Neural progenitor cell (in vitro differentiated cells): ENCODE data around the gene RNF166. TPM values are rescaled to one million over a fixed set of nuclear protein-coding genes. Genes with fewer than 3 reads are reported as not detected.

Source experiments
- DNase-seq: peaks from one replicate; pipeline ENCODE4 v3.0.0-alpha.2; 2016; ENCODE audit warnings: low spot score
- H2AFZ ChIP-seq: fragments of 200-600 bp; sonication (generic); replicated peaks from 2 replicates; pipeline ENCODE4 v1.6.1; 2016; ENCODE audit warnings: antibody characterized with exemption
- H3F3A ChIP-seq: fragments of 200-600 bp; sonication (generic); 2 replicates; pipeline ENCODE4 v1.6.1; 2016; ENCODE audit warnings: antibody characterized with exemption, low read depth
- H3K27ac ChIP-seq: fragments of 200-600 bp; sonication (generic); 2 replicates; pipeline ENCODE4 v1.5.1; 2016; ENCODE audit warnings: mild to moderate bottlenecking
- H3K27me3 ChIP-seq: fragments of 200-600 bp; sonication (generic); 2 replicates; pipeline ENCODE4 v1.6.1; 2016; ENCODE audit warnings: mild to moderate bottlenecking, moderate library complexity
- H3K36me3 ChIP-seq: fragments of 200-600 bp; sonication (generic); 2 replicates; pipeline ENCODE4 v1.5.1; 2016
- H3K4me1 ChIP-seq: fragments of 200-600 bp; sonication (generic); 2 replicates; pipeline ENCODE4 v1.6.1; 2016; ENCODE audit warnings: mixed run types
- H3K4me2 ChIP-seq: fragments of 200-600 bp; sonication (generic); 2 replicates; pipeline ENCODE4 v1.6.1; 2016
- H3K4me3 ChIP-seq: fragments of 200-600 bp; sonication (generic); 2 replicates; pipeline ENCODE4 v1.5.1; 2016
- H3K79me2 ChIP-seq: fragments of 200-600 bp; sonication (generic); 2 replicates; pipeline ENCODE4 v1.6.1; 2016; ENCODE audit warnings: low read depth
- H3K9ac ChIP-seq: fragments of 200-600 bp; sonication (generic); 2 replicates; pipeline ENCODE4 v1.6.1; 2016
- H3K9me3 ChIP-seq: fragments of 200-600 bp; sonication (generic); 2 replicates; pipeline ENCODE4 v1.5.1; 2016; ENCODE audit warnings: low read depth
- H4K20me1 ChIP-seq: fragments of 200-600 bp; sonication (generic); 2 replicates; pipeline ENCODE4 v1.6.1; 2016; ENCODE audit warnings: low read depth
- H3K27ac Mint-ChIP-seq: 3 replicates; pipeline ENCODE4 v1.8.0; 2021; ENCODE audit warnings: mixed read lengths
- H3K27me3 Mint-ChIP-seq: 2 replicates; pipeline ENCODE4 v1.8.0; 2022; ENCODE audit warnings: low read depth, mild to moderate bottlenecking, inconsistent platforms, moderate library complexity, mixed read lengths; ENCODE audit not compliant: insufficient read depth
- H3K36me3 Mint-ChIP-seq: 3 replicates; pipeline ENCODE4 v1.8.0; 2021; ENCODE audit warnings: mixed read lengths
- H3K4me1 Mint-ChIP-seq: 3 replicates; pipeline ENCODE4 v1.8.0; 2021; ENCODE audit warnings: mixed read lengths
- H3K4me3 Mint-ChIP-seq: 3 replicates; pipeline ENCODE4 v1.8.0; 2021; ENCODE audit warnings: mild to moderate bottlenecking, moderate library complexity, mixed read lengths
- H3K9me3 Mint-ChIP-seq: 3 replicates; pipeline ENCODE4 v1.8.0; 2020; ENCODE audit warnings: mixed read lengths
- EZH2 ChIP-seq: fragments of 200-600 bp; sonication (generic); IDR thresholded peaks from 2 replicates; pipeline ENCODE4 v1.6.1; 2017; ENCODE audit warnings: antibody characterized with exemption, mild to moderate bottlenecking, moderate library complexity
- EZH2phosphoT487 ChIP-seq: fragments of 200-600 bp; sonication (generic); IDR thresholded peaks from 2 replicates; pipeline ENCODE4 v1.6.1; 2017; ENCODE audit warnings: antibody characterized with exemption
- total RNA-seq: library from RNA; depleted of rRNA; stranded (reverse); fragments of >200 nt; gene quantifications from 2 replicates; pipeline ENCODE4 v1.2.3, GENCODE V29; 2015; ENCODE audit warnings: low replicate concordance
- TF ChIP-seq, protein P1 (sequence below): fragments of 200-600 bp; sonication (generic); IDR thresholded peaks from 2 replicates; pipeline ENCODE4 v1.5.1; 2017; ENCODE audit warnings: antibody characterized with exemption, mild to moderate bottlenecking

Gene RNF166
- total RNA-seq, 1 donor from 2014 or later, result 11.1 TPM

- Mint-ChIP-seq H3K27ac (no peak overlapping the region), H3K27me3 (peaks cover 7% of the 10 kb centered on the region), H3K4me3 (no peak overlapping the region), H3K36me3 (peaks cover 2% of the 10 kb centered on the region), H3K4me1 (peaks cover 16% of the 10 kb centered on the region), H3K9me3 (no peaks in the 10 kb centered on the region)
- Histone ChIP-seq H4K20me1 (peaks cover 39% of the 10 kb centered on the region), H3K27me3 (no peaks in the 10 kb centered on the region), H3K9ac (no peak overlapping the region), H2AFZ (no peak overlapping the region), H3K9me3 (no peaks in the 10 kb centered on the region), H3K4me1 (peaks cover 4% of the 10 kb centered on the region), H3K79me2 (peaks cover 37% of the 10 kb centered on the region), H3K36me3 (no peaks in the 10 kb centered on the region), H3K27ac (no peak overlapping the region), H3K4me3 (no peak overlapping the region), H3F3A (peaks cover 4% of the 10 kb centered on the region), H3K4me2 (no peak overlapping the region)
- DNase-seq, result no peak
- TF ChIP-seq EZH2phosphoT487 (no peak), EZH2 (no peak)
- TF ChIP-seq, protein P1, sequence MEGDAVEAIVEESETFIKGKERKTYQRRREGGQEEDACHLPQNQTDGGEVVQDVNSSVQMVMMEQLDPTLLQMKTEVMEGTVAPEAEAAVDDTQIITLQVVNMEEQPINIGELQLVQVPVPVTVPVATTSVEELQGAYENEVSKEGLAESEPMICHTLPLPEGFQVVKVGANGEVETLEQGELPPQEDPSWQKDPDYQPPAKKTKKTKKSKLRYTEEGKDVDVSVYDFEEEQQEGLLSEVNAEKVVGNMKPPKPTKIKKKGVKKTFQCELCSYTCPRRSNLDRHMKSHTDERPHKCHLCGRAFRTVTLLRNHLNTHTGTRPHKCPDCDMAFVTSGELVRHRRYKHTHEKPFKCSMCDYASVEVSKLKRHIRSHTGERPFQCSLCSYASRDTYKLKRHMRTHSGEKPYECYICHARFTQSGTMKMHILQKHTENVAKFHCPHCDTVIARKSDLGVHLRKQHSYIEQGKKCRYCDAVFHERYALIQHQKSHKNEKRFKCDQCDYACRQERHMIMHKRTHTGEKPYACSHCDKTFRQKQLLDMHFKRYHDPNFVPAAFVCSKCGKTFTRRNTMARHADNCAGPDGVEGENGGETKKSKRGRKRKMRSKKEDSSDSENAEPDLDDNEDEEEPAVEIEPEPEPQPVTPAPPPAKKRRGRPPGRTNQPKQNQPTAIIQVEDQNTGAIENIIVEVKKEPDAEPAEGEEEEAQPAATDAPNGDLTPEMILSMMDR, result no peak
Observed at GRCh38 chr16:88657371-88657770, 48.8 kb downstream of the RNF166 start.

DNA sequence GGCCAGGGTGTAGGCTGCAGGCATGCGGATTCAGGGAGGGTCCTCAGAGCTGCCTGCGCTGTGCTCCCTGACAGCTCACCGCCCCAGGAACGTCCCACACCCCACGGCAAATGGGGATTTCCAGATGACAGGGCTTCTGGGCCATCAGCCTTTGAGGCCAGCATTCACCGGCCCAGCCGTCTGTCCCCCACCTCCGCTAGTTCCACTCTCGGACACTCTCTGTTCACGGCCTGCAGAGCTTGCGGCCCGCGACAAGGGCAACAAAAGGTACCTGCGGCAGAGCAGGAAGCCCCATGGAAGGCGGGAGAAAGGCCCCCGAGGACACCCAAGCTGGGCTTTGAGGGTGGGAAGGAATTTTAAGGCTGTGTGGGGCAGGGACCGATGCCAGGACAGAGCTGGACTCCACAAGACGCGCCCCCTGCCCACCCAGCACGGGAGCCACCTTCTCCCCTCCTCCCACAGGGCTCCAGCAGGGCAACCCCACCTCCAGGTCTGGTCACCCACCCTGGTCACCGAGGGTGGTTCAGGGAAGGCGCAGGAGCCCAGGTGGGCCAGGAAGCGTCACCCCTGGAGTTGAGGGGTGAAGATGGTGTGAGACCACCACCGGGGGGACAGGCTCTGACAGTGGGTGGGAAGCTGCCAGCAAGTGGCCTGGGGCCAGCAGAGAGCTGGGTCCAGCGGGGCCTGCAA is 49.8 kb downstream of the RNF166 start:
- Mint-ChIP-seq H3K4me1 (peaks cover 12% of the 10 kb centered on the region), H3K9me3 (no peaks in the 10 kb centered on the region), H3K27ac (no peak overlapping the region), H3K27me3 (peaks cover 7% of the 10 kb centered on the region), H3K4me3 (no peak overlapping the region), H3K36me3 (peaks cover 2% of the 10 kb centered on the region)
- H3K4me2 ChIP-seq, result no peak overlapping the region
- DNase-seq, result no peak
- no peak overlapping the region for H2AFZ ChIP-seq
- no peaks in the 10 kb centered on the region for H3K36me3 ChIP-seq
- H3K27me3 ChIP-seq, result no peaks in the 10 kb centered on the region
- H3K27ac ChIP-seq, result no peak overlapping the region
- H3K4me1 ChIP-seq, result peaks cover under 1% of the 10 kb centered on the region
- TF ChIP-seq EZH2 (no peak), EZH2phosphoT487 (no peak)
- TF ChIP-seq, protein P1, result no peak
- no peak overlapping the region for H3K9ac ChIP-seq
- H3K4me3 ChIP-seq, result no peak overlapping the region
- H3K79me2 ChIP-seq, result peaks cover 28% of the 10 kb centered on the region
- H4K20me1 ChIP-seq, result peaks cover 37% of the 10 kb centered on the region
- H3K9me3 ChIP-seq, result no peaks in the 10 kb centered on the region
- peaks cover 10% of the 10 kb centered on the region for H3F3A ChIP-seq

- no peak for DNase-seq
- Mint-ChIP-seq H3K27me3 (peaks cover 7% of the 10 kb centered on the region), H3K4me3 (no peak overlapping the region), H3K4me1 (peaks cover 10% of the 10 kb centered on the region), H3K9me3 (no peaks in the 10 kb centered on the region), H3K27ac (no peak overlapping the region), H3K36me3 (peaks cover 2% of the 10 kb centered on the region)
- H3F3A ChIP-seq, result peaks cover 10% of the 10 kb centered on the region
- peaks cover 35% of the 10 kb centered on the region for H4K20me1 ChIP-seq
- no peaks in the 10 kb centered on the region for H3K27me3 ChIP-seq
- no peaks in the 10 kb centered on the region for H3K36me3 ChIP-seq
- peaks cover 21% of the 10 kb centered on the region for H3K79me2 ChIP-seq
- no peaks in the 10 kb centered on the region for H3K9me3 ChIP-seq
- TF ChIP-seq EZH2 (no peak), EZH2phosphoT487 (no peak)
- TF ChIP-seq, protein P1, result no peak
- H3K4me1 ChIP-seq, result peaks cover 5% of the 10 kb centered on the region
- H2AFZ ChIP-seq, result no peak overlapping the region
- H3K27ac ChIP-seq, result no peak overlapping the region
- no peak overlapping the region for H3K4me2 ChIP-seq
- H3K4me3 ChIP-seq, result no peak overlapping the region
- H3K9ac ChIP-seq, result no peak overlapping the region
Observed at GRCh38 chr16:88655733-88656281, 50.4 kb downstream of the RNF166 start.
